DOHH2 (cell line): ENCODE results near the gene SH3BP5.

Experiments
- EZH2phosphoT487 ChIP-seq: fragments of 200-600 bp; sonication (generic); IDR thresholded peaks from 2 replicates; pipeline ENCODE4 v1.6.1; 2017; ENCODE audit warnings: borderline replicate concordance, mild to moderate bottlenecking, antibody characterized with exemption, low read length, moderate library complexity, mixed read lengths
- TF ChIP-seq, protein P1 (sequence below): fragments of 200-600 bp; sonication (generic); IDR thresholded peaks from one replicate; pipeline ENCODE4 v1.5.1; 2014; ENCODE audit warnings: antibody characterized with exemption, mild to moderate bottlenecking, low read depth, low read length; ENCODE audit not compliant: poor library complexity, severe bottlenecking

GRCh38 chr3:15333956-15334263 lies 1.5 kb upstream of the SH3BP5 start:
- TF ChIP-seq, protein P1, sequence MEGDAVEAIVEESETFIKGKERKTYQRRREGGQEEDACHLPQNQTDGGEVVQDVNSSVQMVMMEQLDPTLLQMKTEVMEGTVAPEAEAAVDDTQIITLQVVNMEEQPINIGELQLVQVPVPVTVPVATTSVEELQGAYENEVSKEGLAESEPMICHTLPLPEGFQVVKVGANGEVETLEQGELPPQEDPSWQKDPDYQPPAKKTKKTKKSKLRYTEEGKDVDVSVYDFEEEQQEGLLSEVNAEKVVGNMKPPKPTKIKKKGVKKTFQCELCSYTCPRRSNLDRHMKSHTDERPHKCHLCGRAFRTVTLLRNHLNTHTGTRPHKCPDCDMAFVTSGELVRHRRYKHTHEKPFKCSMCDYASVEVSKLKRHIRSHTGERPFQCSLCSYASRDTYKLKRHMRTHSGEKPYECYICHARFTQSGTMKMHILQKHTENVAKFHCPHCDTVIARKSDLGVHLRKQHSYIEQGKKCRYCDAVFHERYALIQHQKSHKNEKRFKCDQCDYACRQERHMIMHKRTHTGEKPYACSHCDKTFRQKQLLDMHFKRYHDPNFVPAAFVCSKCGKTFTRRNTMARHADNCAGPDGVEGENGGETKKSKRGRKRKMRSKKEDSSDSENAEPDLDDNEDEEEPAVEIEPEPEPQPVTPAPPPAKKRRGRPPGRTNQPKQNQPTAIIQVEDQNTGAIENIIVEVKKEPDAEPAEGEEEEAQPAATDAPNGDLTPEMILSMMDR: no peak
- TF ChIP-seq EZH2phosphoT487: no peak
